ENCODE data around the gene PPM1N. TPM values are rescaled to one million over a fixed set of nuclear protein-coding genes. Genes with fewer than 3 reads are reported as not detected.

PPM1N gene
- polyA plus RNA-seq, 1 donor (not counting 4 experiments of a cell fraction or from before 2014, with no cell fraction given) = 1.9 TPM

DNA sequence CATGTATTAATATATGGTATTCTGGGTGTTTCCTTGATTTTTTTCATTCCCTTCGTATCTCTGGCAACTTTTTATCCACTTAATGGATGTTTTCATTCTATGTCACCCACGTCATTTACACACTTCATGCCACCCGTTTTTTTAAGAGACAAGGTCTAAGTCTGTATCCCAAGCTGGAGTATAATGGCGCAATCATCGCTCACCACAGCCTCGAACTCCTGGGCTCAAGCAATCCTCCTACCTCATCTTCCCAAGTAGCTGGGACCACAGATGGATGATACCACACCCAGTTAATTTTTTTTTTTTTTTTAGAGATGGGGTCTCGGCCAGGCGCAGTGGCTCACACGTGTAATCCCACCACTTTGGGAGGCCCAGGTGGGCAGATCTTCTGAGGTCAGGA is 5.7 kb downstream of the PPM1N start:
- no peak for DNase-seq (ENCODE audit: low read depth, low spot score)
- dilution Hi-C loops (cut with MboI; ENCODE audit: extremely low pct_ligation_motif_present, low sequenced_read_pairs) = no loop called here
- no peak overlapping the region for H3K27ac ChIP-seq (ENCODE audit: control insufficient read depth, insufficient read depth, low read length)
- H3K9me1 ChIP-seq (ENCODE audit: control insufficient read depth, extremely low read depth, insufficient read depth, low read length) = no peaks in the 10 kb centered on the region
- H3K4me1 ChIP-seq (ENCODE audit: control insufficient read depth, extremely low read depth, insufficient read depth, low read length) = peaks cover 21% of the 10 kb centered on the region
- peaks cover 17% of the 10 kb centered on the region for H3K79me2 ChIP-seq (ENCODE audit: control insufficient read depth, insufficient read depth, low read length)
- no peaks in the 10 kb centered on the region for H3K9me3 ChIP-seq (ENCODE audit: control insufficient read depth, low read depth, low read length)
- peaks cover 0 to under 1% of the 10 kb centered on the region in 2 experiments for H3K36me3 ChIP-seq (ENCODE audit: control insufficient read depth in 2 of 2, extremely low read depth in 1 of 2, insufficient read depth in 2 of 2, low read length in 2 of 2)
- H4K20me1 ChIP-seq (ENCODE audit: control insufficient read depth, extremely low read depth, insufficient read depth, low read length) = no peaks in the 10 kb centered on the region
- H3K4me2 ChIP-seq (ENCODE audit: control insufficient read depth, extremely low read depth, insufficient read depth, low read depth, low read length) = no peak overlapping the region
- no peak for FAIRE-seq
- no peak overlapping the region for H2AFZ ChIP-seq (ENCODE audit: control insufficient read depth, low read length)
- no peak overlapping the region for H3K9ac ChIP-seq (ENCODE audit: control insufficient read depth, extremely low read depth, insufficient read depth, low read length)
- H3K4me3 ChIP-seq (ENCODE audit: control insufficient read depth in 2 of 3, extremely low read depth in 1 of 3, insufficient read depth in 2 of 3, low read depth in 1 of 3, low read length in 3 of 3) = no peak overlapping the region
- no peaks in the 10 kb centered on the region for H3K27me3 ChIP-seq (ENCODE audit: control insufficient read depth, extremely low read depth, insufficient read depth, low read length)
- TF ChIP-seq, protein P1, sequence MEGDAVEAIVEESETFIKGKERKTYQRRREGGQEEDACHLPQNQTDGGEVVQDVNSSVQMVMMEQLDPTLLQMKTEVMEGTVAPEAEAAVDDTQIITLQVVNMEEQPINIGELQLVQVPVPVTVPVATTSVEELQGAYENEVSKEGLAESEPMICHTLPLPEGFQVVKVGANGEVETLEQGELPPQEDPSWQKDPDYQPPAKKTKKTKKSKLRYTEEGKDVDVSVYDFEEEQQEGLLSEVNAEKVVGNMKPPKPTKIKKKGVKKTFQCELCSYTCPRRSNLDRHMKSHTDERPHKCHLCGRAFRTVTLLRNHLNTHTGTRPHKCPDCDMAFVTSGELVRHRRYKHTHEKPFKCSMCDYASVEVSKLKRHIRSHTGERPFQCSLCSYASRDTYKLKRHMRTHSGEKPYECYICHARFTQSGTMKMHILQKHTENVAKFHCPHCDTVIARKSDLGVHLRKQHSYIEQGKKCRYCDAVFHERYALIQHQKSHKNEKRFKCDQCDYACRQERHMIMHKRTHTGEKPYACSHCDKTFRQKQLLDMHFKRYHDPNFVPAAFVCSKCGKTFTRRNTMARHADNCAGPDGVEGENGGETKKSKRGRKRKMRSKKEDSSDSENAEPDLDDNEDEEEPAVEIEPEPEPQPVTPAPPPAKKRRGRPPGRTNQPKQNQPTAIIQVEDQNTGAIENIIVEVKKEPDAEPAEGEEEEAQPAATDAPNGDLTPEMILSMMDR (optimal IDR thresholded peaks at IDR 0.05 in 1 of 3, IDR thresholded peaks at IDR 0.05 in 1 of 3, conservative IDR thresholded peaks at IDR 0.05 in 1 of 3; ENCODE audit: extremely low read depth in 1 of 3, insufficient read depth in 2 of 3, low read length in 3 of 3) = no peak
- no peak for TF ChIP-seq EZH2 (IDR thresholded peaks at IDR 0.05; ENCODE audit: low read length)

GRCh38 chr19:45505151-45505995 is 7.1 kb downstream of the PPM1N start:
- H3K79me2 ChIP-seq (ENCODE audit: control insufficient read depth, insufficient read depth, low read length) = peaks cover 31% of the 10 kb centered on the region
- H3K9ac ChIP-seq (ENCODE audit: control insufficient read depth, extremely low read depth, insufficient read depth, low read length) = peak overlapping the region; percentile 94
- H3K4me2 ChIP-seq (ENCODE audit: control insufficient read depth, extremely low read depth, insufficient read depth, low read depth, low read length) = peak overlapping the region; percentile 100
- no peak for DNase-seq (ENCODE audit: low read depth, low spot score)
- peaks cover 25% of the 10 kb centered on the region for H3K4me1 ChIP-seq (ENCODE audit: control insufficient read depth, extremely low read depth, insufficient read depth, low read length)
- no peaks in the 10 kb centered on the region for H3K9me1 ChIP-seq (ENCODE audit: control insufficient read depth, extremely low read depth, insufficient read depth, low read length)
- H3K27ac ChIP-seq (ENCODE audit: control insufficient read depth, insufficient read depth, low read length) = peak overlapping the region; percentile 95
- no peaks in the 10 kb centered on the region for H3K9me3 ChIP-seq (ENCODE audit: control insufficient read depth, low read depth, low read length)
- H2AFZ ChIP-seq (ENCODE audit: control insufficient read depth, low read length) = no peak overlapping the region
- dilution Hi-C loops (cut with MboI; ENCODE audit: extremely low pct_ligation_motif_present, low sequenced_read_pairs) = no loop called here
- no peak for FAIRE-seq
- peaks cover 10% of the 10 kb centered on the region for H4K20me1 ChIP-seq (ENCODE audit: control insufficient read depth, extremely low read depth, insufficient read depth, low read length)
- TF ChIP-seq EZH2 (IDR thresholded peaks at IDR 0.05; ENCODE audit: low read length) = no peak
- TF ChIP-seq, protein P1 (optimal IDR thresholded peaks at IDR 0.05 in 1 of 3, IDR thresholded peaks at IDR 0.05 in 1 of 3, conservative IDR thresholded peaks at IDR 0.05 in 1 of 3; ENCODE audit: extremely low read depth in 1 of 3, insufficient read depth in 2 of 3, low read length in 3 of 3) = no peak
- peaks cover 0 to 11% of the 10 kb centered on the region in 2 experiments for H3K36me3 ChIP-seq (ENCODE audit: control insufficient read depth in 2 of 2, extremely low read depth in 1 of 2, insufficient read depth in 2 of 2, low read length in 2 of 2)
- H3K4me3 ChIP-seq (ENCODE audit: control insufficient read depth in 2 of 3, extremely low read depth in 1 of 3, insufficient read depth in 2 of 3, low read depth in 1 of 3, low read length in 3 of 3) = no peak overlapping the region
- H3K27me3 ChIP-seq (ENCODE audit: control insufficient read depth, extremely low read depth, insufficient read depth, low read length) = no peaks in the 10 kb centered on the region

Data from keratinocyte (primary cell).